Measurements from ENCODE around the gene SIPA1L3.

DNA sequence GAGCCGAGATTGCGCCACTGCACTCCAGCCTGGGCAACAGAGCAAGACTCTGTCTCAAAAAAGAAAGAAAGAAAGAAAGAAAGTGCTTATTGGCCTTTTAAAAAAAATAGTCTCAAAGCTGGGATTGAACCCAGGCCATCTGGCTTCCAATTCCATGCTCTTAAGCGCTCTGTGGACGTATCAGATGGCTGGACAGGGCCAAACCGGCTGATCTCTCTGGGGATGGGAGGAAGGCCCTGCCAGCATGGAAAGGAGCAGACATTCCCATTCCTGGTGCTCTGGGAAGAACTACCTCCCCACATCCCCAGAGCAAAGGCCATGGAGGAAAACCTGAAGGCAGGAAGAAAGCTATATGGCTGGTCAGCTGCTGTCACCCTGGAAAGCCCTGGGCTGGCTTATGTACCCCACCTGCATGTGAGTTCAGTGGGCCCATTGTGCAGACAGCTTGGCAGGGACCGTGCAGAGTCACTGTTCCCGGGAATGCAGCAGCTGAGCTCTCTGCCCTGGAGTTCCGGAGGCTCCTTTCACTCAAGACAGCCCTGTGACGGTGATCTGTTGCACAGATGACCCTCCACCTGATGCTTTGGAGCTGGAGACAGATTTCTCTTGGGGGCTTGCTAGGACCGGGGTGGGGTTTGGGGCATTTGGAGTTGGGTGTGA is 84.3 kb downstream of the SIPA1L3 start:
- TF ChIP-seq, protein P1, sequence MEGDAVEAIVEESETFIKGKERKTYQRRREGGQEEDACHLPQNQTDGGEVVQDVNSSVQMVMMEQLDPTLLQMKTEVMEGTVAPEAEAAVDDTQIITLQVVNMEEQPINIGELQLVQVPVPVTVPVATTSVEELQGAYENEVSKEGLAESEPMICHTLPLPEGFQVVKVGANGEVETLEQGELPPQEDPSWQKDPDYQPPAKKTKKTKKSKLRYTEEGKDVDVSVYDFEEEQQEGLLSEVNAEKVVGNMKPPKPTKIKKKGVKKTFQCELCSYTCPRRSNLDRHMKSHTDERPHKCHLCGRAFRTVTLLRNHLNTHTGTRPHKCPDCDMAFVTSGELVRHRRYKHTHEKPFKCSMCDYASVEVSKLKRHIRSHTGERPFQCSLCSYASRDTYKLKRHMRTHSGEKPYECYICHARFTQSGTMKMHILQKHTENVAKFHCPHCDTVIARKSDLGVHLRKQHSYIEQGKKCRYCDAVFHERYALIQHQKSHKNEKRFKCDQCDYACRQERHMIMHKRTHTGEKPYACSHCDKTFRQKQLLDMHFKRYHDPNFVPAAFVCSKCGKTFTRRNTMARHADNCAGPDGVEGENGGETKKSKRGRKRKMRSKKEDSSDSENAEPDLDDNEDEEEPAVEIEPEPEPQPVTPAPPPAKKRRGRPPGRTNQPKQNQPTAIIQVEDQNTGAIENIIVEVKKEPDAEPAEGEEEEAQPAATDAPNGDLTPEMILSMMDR (IDR thresholded peaks at IDR 0.05), result no peak
- TF ChIP-seq POLR2A (IDR thresholded peaks at IDR 0.05) (no peak), POLR2AphosphoS5 (IDR thresholded peaks at IDR 0.05) (no peak)

Data from upper lobe of left lung (tissue), 4 donors.